ENCODE results near the gene STX1B. TPM values are rescaled to one million over a fixed set of nuclear protein-coding genes. Genes with fewer than 3 reads are reported as not detected.
"Not testable (repeated sequence)": the region's sequence is repeated elsewhere in the genome, so short reads cannot be mapped to it uniquely, and the experiment has no call there.

STX1B gene
- total and polyA plus RNA-seq, 5 donors: 0.66 to 2.1 (median 1.7) TPM

GRCh38 chr16:31032736-31033708, 22.6 kb upstream of the STX1B start, which contains the start of gene STX4:
Gene STX4, plus strand, starts transcription at chr16:31033558. Its CDS starts 248 bp downstream, at chr16:31033806.
- intact Hi-C loops (cut with DNase I): loop anchor here in 1 of 4 donors (5.0 kb wide), 1 partner anchor 39 kb away; the partner anchor contains the start of genes ZNF646 and ZNF668
- peak within 1 kb of the TSS; percentile 85 for H3K4me3 ChIP-seq (ENCODE audit: low read length)
- H3K4me1 ChIP-seq (ENCODE audit: control insufficient read depth, insufficient read depth, low read length): no peaks in the 10 kb centered on the region
- ATAC-seq (peak; percentile 96), DNase-seq (peak; percentile 97 to 99 (median 99))
- peak within 1 kb of the TSS; percentile 81 for H3K27ac ChIP-seq (ENCODE audit: low read length)
- no peaks in the 10 kb centered on the region for H3K9me3 ChIP-seq (ENCODE audit: control insufficient read depth, low read length)
- under 1% methylated on average over 75 of the region's 75 CpGs for WGBS
- no peaks in the 10 kb centered on the region for H3K27me3 ChIP-seq (ENCODE audit: control insufficient read depth, insufficient read depth)

GRCh38 chr16:31031276-31031675, 20.8 kb upstream of the STX1B start:
- Histone ChIP-seq H3K4me3 (ENCODE audit: low read length) (no peak overlapping the region), H3K27ac (ENCODE audit: low read length) (no peak overlapping the region), H3K4me1 (ENCODE audit: control insufficient read depth, insufficient read depth, low read length) (no peaks in the 10 kb centered on the region), H3K9me3 (ENCODE audit: control insufficient read depth, low read length) (no peaks in the 10 kb centered on the region), H3K27me3 (ENCODE audit: control insufficient read depth, insufficient read depth) (no peaks in the 10 kb centered on the region)
- WGBS: 81% methylated on average over 4 of the region's 4 CpGs
- intact Hi-C loops (cut with DNase I): loop anchor here in 1 of 4 donors (5.0 kb wide), 1 partner anchor 41 kb away; the partner anchor contains the start of genes ZNF646 and ZNF668
- DNase-seq: no peak
- ATAC-seq: no peak

- no peak for DNase-seq
- Histone ChIP-seq H3K4me3 (ENCODE audit: low read length) (no peak overlapping the region), H3K27ac (ENCODE audit: low read length) (no peak overlapping the region), H3K9me3 (ENCODE audit: control insufficient read depth, low read length) (no peaks in the 10 kb centered on the region), H3K27me3 (ENCODE audit: control insufficient read depth, insufficient read depth) (no peaks in the 10 kb centered on the region), H3K4me1 (ENCODE audit: control insufficient read depth, insufficient read depth, low read length) (no peaks in the 10 kb centered on the region)
- intact Hi-C loops (cut with DNase I): no loop called here
- no peak for ATAC-seq
- 76% methylated on average over 5 of the region's 5 CpGs for whole genome bisulfite sequencing
These were observed 18.8 kb upstream of the STX1B start for GRCh38 chr16:31029272-31029671.

- Histone ChIP-seq H3K27ac (ENCODE audit: low read length) (no peak overlapping the region), H3K4me3 (ENCODE audit: low read length) (no peak overlapping the region), H3K4me1 (ENCODE audit: control insufficient read depth, insufficient read depth, low read length) (no peaks in the 10 kb centered on the region), H3K9me3 (ENCODE audit: control insufficient read depth, low read length) (no peaks in the 10 kb centered on the region), H3K27me3 (ENCODE audit: control insufficient read depth, insufficient read depth) (no peaks in the 10 kb centered on the region)
- DNase-seq (no peak), ATAC-seq (no peak)
- intact Hi-C loops (cut with DNase I): no loop called here
- 64% methylated on average over 5 of the region's 5 CpGs for WGBS
These were observed 14.9 kb upstream of the STX1B start for GRCh38 chr16:31025339-31025738.

GRCh38 chr16:31023627-31024226, 13.3 kb upstream of the STX1B start:
- no peak overlapping the region for H3K27ac ChIP-seq (ENCODE audit: low read length)
- H3K27me3 ChIP-seq (ENCODE audit: control insufficient read depth, insufficient read depth): no peaks in the 10 kb centered on the region
- ATAC-seq (no peak), DNase-seq (no peak)
- H3K9me3 ChIP-seq (ENCODE audit: control insufficient read depth, low read length): no peaks in the 10 kb centered on the region
- H3K4me1 ChIP-seq (ENCODE audit: control insufficient read depth, insufficient read depth, low read length): no peaks in the 10 kb centered on the region
- intact Hi-C loops (cut with DNase I): no loop called here
- no peak overlapping the region for H3K4me3 ChIP-seq (ENCODE audit: low read length)
- WGBS: 70% methylated on average over 6 of the region's 6 CpGs

GRCh38 chr16:31023252-31023602, 12.8 kb upstream of the STX1B start:
- 89% methylated on average over 4 of the region's 4 CpGs for WGBS
- intact Hi-C loops (cut with DNase I): no loop called here
- ATAC-seq (no peak), DNase-seq (no peak)
- H3K9me3 ChIP-seq (ENCODE audit: control insufficient read depth, low read length): no peaks in the 10 kb centered on the region
- no peaks in the 10 kb centered on the region for H3K4me1 ChIP-seq (ENCODE audit: control insufficient read depth, insufficient read depth, low read length)
- H3K27ac ChIP-seq (ENCODE audit: low read length): no peak overlapping the region
- H3K4me3 ChIP-seq (ENCODE audit: low read length): no peak overlapping the region
- H3K27me3 ChIP-seq (ENCODE audit: control insufficient read depth, insufficient read depth): no peaks in the 10 kb centered on the region

GRCh38 chr16:31022544-31023251, 12.3 kb upstream of the STX1B start:
- 80% methylated on average over 12 of the region's 12 CpGs for WGBS
- no peak for ATAC-seq
- no peaks in the 10 kb centered on the region for H3K27me3 ChIP-seq (ENCODE audit: control insufficient read depth, insufficient read depth)
- no peaks in the 10 kb centered on the region for H3K4me1 ChIP-seq (ENCODE audit: control insufficient read depth, insufficient read depth, low read length)
- no peak for DNase-seq
- no peaks in the 10 kb centered on the region for H3K9me3 ChIP-seq (ENCODE audit: control insufficient read depth, low read length)
- intact Hi-C loops (cut with DNase I): no loop called here
- no peak overlapping the region for H3K4me3 ChIP-seq (ENCODE audit: low read length)
- no peak overlapping the region for H3K27ac ChIP-seq (ENCODE audit: low read length)

- no peaks in the 10 kb centered on the region for H3K9me3 ChIP-seq (ENCODE audit: control insufficient read depth, low read length)
- ATAC-seq (no peak), DNase-seq (no peak)
- intact Hi-C loops (cut with DNase I): no loop called here
- no peak overlapping the region for H3K27ac ChIP-seq (ENCODE audit: low read length)
- no peak overlapping the region for H3K4me3 ChIP-seq (ENCODE audit: low read length)
- H3K27me3 ChIP-seq (ENCODE audit: control insufficient read depth, insufficient read depth): no peaks in the 10 kb centered on the region
- WGBS: 95% methylated on average over 3 of the region's 3 CpGs
- H3K4me1 ChIP-seq (ENCODE audit: control insufficient read depth, insufficient read depth, low read length): no peaks in the 10 kb centered on the region
These were observed 10.1 kb upstream of the STX1B start for GRCh38 chr16:31020536-31020935.

GRCh38 chr16:31017756-31018155, 7.3 kb upstream of the STX1B start:
- DNase-seq: peak in 1 of 3 donors; percentile 4
- 92% methylated on average over 10 of the region's 10 CpGs for WGBS
- H3K4me3 ChIP-seq (ENCODE audit: low read length); H3K27ac ChIP-seq (ENCODE audit: low read length); H3K9me3 ChIP-seq (ENCODE audit: control insufficient read depth, low read length); ATAC-seq; H3K4me1 ChIP-seq (ENCODE audit: control insufficient read depth, insufficient read depth, low read length); intact Hi-C loops (cut with DNase I); H3K27me3 ChIP-seq (ENCODE audit: control insufficient read depth, insufficient read depth): not testable (repeated sequence)

- no peak overlapping the region for H3K27ac ChIP-seq (ENCODE audit: low read length)
- no peaks in the 10 kb centered on the region for H3K27me3 ChIP-seq (ENCODE audit: control insufficient read depth, insufficient read depth)
- intact Hi-C loops (cut with DNase I): no loop called here
These were observed 5.6 kb upstream of the STX1B start for GRCh38 chr16:31016018-31016417.

GRCh38 chr16:31013292-31013691, 2.9 kb upstream of the STX1B start:
- H3K4me3 ChIP-seq (ENCODE audit: low read length); H3K4me1 ChIP-seq (ENCODE audit: control insufficient read depth, insufficient read depth, low read length); H3K9me3 ChIP-seq (ENCODE audit: control insufficient read depth, low read length); intact Hi-C loops (cut with DNase I); DNase-seq; H3K27me3 ChIP-seq (ENCODE audit: control insufficient read depth, insufficient read depth); H3K27ac ChIP-seq (ENCODE audit: low read length); ATAC-seq: not testable (repeated sequence)

More at GRCh38 chr16:31016018-31016417, 5.6 kb upstream of the STX1B start:
- ATAC-seq (no peak), DNase-seq (peak in 1 of 3 donors; percentile 28)
- Histone ChIP-seq H3K4me1 (ENCODE audit: control insufficient read depth, insufficient read depth, low read length) (no peaks in the 10 kb centered on the region), H3K9me3 (ENCODE audit: control insufficient read depth, low read length) (no peaks in the 10 kb centered on the region), H3K4me3 (ENCODE audit: low read length) (no peak overlapping the region)
- WGBS: 64% methylated on average over 6 of the region's 6 CpGs
